GM12875 (cell line): ENCODE results near the gene DIAPH3.

Experiments
- H3K4me3 ChIP-seq: one replicate; pipeline ENCODE4 v1.5.1; 2011; ENCODE audit warnings: low read depth, low read length, control low read depth
- TF ChIP-seq, protein P1 (sequence below): IDR thresholded peaks from 2 replicates; pipeline ENCODE4 v1.5.1; 2011; ENCODE audit warnings: low read depth, mild to moderate bottlenecking, control low read depth, inconsistent platforms, low read length, moderate library complexity, borderline replicate concordance; ENCODE audit not compliant: insufficient read depth

The DIAPH3 gene

DNA sequence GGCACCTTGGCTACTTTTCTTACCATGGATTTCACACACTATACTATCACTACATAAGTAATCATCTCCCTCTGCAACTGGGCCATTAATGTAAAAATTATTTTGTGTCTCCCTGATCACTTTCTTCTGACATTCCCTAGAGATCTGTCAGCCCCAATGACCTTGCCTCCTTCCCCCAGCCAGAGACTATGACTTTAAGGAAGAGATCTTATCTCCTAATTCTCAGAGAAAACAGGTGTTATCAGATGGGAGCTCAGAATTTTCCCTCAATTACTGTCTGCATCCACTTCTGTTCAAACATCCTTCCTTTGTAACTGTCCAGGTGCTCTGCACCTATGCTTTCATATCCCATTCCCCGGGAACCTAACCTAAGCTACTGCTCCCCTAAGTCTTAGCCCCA, 397.5 kb downstream of the DIAPH3 start:
- TF ChIP-seq, protein P1, sequence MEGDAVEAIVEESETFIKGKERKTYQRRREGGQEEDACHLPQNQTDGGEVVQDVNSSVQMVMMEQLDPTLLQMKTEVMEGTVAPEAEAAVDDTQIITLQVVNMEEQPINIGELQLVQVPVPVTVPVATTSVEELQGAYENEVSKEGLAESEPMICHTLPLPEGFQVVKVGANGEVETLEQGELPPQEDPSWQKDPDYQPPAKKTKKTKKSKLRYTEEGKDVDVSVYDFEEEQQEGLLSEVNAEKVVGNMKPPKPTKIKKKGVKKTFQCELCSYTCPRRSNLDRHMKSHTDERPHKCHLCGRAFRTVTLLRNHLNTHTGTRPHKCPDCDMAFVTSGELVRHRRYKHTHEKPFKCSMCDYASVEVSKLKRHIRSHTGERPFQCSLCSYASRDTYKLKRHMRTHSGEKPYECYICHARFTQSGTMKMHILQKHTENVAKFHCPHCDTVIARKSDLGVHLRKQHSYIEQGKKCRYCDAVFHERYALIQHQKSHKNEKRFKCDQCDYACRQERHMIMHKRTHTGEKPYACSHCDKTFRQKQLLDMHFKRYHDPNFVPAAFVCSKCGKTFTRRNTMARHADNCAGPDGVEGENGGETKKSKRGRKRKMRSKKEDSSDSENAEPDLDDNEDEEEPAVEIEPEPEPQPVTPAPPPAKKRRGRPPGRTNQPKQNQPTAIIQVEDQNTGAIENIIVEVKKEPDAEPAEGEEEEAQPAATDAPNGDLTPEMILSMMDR = no peak

DNA sequence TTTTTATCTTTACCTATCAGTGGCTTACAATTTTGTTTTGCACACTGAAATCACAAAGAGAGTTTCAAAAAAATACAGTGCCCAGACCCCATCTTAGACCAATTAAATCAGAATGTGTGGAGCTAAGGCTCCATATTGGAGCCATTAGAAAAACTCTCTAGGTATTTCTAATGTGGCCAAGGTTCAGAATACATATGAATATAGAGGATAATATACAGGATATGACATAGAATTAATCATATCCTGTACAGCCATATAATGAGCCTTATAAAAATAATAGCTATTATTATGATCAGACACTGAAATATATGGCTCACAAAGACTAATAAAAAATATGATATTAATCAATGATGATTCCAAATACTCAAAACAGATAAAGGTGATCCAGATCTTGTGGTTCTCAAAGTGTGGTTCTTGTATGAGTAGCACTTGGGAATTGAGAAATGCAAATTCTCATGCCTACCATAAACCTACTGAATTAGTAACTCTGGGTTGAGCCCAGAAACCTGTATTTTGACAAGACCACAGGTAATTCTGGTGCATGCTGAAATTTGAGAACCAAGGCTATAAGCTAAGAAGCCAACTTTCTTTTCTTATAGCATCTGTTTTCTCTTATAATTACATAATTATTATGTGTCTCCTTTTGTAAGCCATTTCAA, 408.0 kb downstream of the DIAPH3 start:
- H3K4me3 ChIP-seq = no peak overlapping the region
- TF ChIP-seq, protein P1 = no peak

More for the DNA sequence above, 397.5 kb downstream of the DIAPH3 start:
- H3K4me3 ChIP-seq = no peak overlapping the region

DNA sequence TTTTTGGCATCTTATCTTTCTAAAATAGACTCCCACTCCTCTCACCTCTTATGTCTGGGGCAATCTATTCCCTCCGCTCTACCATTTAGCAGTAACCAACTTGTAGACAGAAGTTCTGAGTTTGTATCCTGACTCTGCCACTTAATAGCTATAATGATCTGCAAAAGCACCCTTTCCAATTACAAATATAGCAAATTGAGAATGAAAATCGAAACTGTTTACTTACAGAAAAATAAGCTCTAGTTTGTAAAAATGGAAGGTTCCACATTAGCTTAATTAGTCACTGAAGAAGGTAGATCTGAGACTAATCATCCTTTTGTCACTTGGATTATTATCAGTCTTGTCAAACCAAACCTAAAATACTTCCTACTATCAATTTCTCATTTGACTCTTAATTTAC, 409.3 kb downstream of the DIAPH3 start:
- no peak overlapping the region for H3K4me3 ChIP-seq
- TF ChIP-seq, protein P1 = no peak

DNA sequence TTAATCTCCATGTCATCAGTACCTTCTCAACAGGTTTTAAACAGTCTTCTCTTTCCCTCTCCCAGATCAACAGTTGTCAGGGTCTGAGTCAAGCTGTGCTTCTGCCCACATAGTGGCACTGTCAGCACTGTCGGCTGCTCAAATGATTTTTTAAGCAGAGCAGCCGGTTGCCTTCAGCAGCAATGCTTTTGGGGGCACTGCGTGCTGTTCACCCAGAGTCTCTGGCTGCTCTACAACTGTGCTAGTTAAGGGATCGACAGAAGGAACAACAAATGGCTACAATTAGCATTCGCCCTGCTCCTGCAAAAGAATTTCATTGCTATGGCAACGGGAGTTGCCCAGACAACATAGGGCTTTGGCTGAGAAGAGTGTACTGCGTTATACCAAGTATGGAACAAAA, 412.9 kb downstream of the DIAPH3 start:
- no peak overlapping the region for H3K4me3 ChIP-seq

DNA sequence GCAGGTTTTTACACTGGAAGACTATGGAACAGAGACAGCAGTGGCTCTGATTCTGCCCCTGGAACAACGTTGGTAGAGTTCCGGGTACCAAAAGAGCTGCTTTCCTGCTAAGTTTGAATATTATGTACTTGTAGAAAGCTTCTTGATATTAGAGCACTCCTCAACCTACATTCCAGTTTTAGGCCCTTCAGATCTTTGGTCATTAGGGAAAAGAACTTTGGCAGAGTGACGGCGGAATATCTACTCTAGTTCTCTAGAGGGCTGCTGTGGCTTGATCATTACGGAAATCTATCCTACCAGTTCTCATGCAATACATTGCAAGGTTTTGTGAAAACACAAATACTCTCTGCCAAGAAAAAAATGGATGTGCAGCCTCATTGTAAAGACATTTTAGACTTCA, 415.7 kb downstream of the DIAPH3 start:
- TF ChIP-seq, protein P1 = no peak
- H3K4me3 ChIP-seq = no peak overlapping the region

More for the DNA sequence above, 412.9 kb downstream of the DIAPH3 start:
- TF ChIP-seq, protein P1 = no peak

DNA sequence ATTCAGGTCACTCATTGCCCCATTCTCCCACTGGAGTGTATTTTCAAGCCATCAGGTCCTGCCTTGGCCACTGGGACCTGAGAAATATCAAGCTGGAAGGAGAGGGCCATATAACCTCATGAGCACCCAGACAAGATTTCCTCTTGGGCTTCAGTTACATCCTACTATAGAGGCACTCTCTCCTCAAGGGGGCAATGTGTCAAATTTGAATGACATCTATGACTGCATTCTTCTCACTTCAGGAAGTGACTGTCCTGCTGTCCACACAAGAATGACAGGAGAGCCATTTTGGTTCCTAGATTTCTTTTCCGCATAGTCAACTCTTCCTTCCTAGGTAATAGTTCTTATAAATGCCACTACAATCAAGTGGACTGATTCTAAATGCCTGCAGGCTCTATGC, 416.2 kb downstream of the DIAPH3 start:
- no peak overlapping the region for H3K4me3 ChIP-seq
- TF ChIP-seq, protein P1 = no peak

DNA sequence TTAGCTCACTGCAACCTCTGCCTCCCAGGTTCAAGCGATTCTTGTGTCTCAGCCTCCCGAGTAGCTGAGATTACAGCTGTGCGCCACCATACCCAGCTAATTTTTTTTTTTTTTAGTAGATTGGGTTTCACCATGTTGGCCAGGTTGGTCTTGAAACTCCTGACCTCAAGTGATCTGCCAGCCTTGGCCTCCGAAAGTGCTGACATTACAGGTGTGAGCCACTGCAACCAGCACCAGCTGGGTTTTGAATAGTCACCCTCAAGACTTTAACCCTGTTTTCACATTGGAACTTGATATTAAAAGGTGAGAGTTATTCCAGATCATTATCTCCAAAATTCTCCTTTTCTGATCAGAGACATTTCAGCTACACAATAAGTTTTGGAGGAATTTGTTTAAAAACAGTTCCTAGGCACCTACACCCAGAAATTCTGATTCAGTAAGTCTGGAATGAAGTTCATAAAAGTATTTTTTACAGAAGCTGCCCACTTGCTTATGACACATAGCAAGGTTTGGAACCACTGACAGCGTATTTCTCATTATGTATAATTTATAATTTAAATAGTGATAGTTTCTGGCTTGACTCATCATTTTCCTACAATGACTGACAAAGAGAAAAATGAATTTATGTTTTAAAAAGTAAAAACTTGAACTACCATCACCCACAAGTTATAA, 417.3 kb downstream of the DIAPH3 start:
- TF ChIP-seq, protein P1 = no peak
- H3K4me3 ChIP-seq = no peak overlapping the region
